OCI-LY7 (cell line): ENCODE measurements around the gene FCN1. TPM values are rescaled to one million over a fixed set of nuclear protein-coding genes. Genes with fewer than 3 reads are reported as not detected.

Source experiments
- BruUV-seq: library from RNA; stranded (reverse); fragments of 400-500 nt; replicated peaks from 2 replicates; lab custom pipeline; 2021; lab: Mats Ljungman, UMichigan
- CTCF ChIA-PET: fragments of 300-600 bp; sonication (Branson Sonifier 250); formaldehyde crosslinking; loops from one replicate; lab custom pipeline; 2022; ENCODE audit warnings: antibody characterized with exemption; ENCODE audit not compliant: unreplicated experiment; lab: Charles Lee
- POLR2A ChIA-PET: fragments of 300-600 bp; sonication (Branson Sonifier 250); formaldehyde crosslinking; loops from one replicate; lab custom pipeline; 2022; ENCODE audit warnings: antibody characterized with exemption; lab: Charles Lee
- DNase-seq: peaks from one replicate; pipeline ENCODE4 v3.0.0-alpha.2; 2015; ENCODE audit warnings: low spot score
- H2AFZ ChIP-seq: fragments of 200-600 bp; sonication (generic), shearing (Covaris generic); 2 replicates; pipeline ENCODE4 v1.6.1; 2014; ENCODE audit warnings: mild to moderate bottlenecking, antibody characterized with exemption, low read length, moderate library complexity
- H3K27ac ChIP-seq: fragments of 200-600 bp; sonication (generic); 2 replicates; pipeline ENCODE4 v1.5.1; 2014; ENCODE audit warnings: mixed run types, low read depth, mild to moderate bottlenecking, moderate library complexity, low read length, inconsistent platforms; ENCODE audit not compliant: poor library complexity, severe bottlenecking
- H3K36me3 ChIP-seq: fragments of 200-600 bp; sonication (generic); 2 replicates; pipeline ENCODE4 v1.6.1; 2014; ENCODE audit warnings: mild to moderate bottlenecking, antibody characterized with exemption, low read length, moderate library complexity, mixed read lengths; ENCODE audit not compliant: insufficient read depth
- H3K4me1 ChIP-seq: fragments of 200-600 bp; sonication (generic); 2 replicates; pipeline ENCODE4 v1.5.1; 2014; ENCODE audit warnings: mild to moderate bottlenecking, low read length; ENCODE audit not compliant: insufficient read depth, poor library complexity, severe bottlenecking
- H3K4me2 ChIP-seq: fragments of 200-600 bp; sonication (generic); 2 replicates; pipeline ENCODE4 v1.6.1; 2014; ENCODE audit warnings: mild to moderate bottlenecking, low read length
- H3K4me3 ChIP-seq: fragments of 200-600 bp; sonication (generic); 2 replicates; pipeline ENCODE4 v1.5.1; 2014; ENCODE audit warnings: mild to moderate bottlenecking, low read depth, low read length; ENCODE audit not compliant: poor library complexity, severe bottlenecking
- H3K79me2 ChIP-seq: fragments of 200-600 bp; sonication (generic); 2 replicates; pipeline ENCODE4 v1.6.1; 2016; ENCODE audit warnings: low read depth, mild to moderate bottlenecking, low read length, moderate library complexity, mixed read lengths; ENCODE audit not compliant: insufficient read depth
- H3K9me2 ChIP-seq: fragments of 200-600 bp; sonication (generic); 2 replicates; pipeline ENCODE4 v1.6.1; 2016; ENCODE audit warnings: mild to moderate bottlenecking, low read length, mixed read lengths; ENCODE audit not compliant: insufficient read depth
- H3K9me3 ChIP-seq: fragments of 200-600 bp; sonication (generic); 2 replicates; pipeline ENCODE4 v1.6.1; 2014; ENCODE audit warnings: mild to moderate bottlenecking, mixed run types, low read length, mixed read lengths
- H4K20me1 ChIP-seq: fragments of 200-600 bp; sonication (generic); 2 replicates; pipeline ENCODE4 v1.6.1; 2014; ENCODE audit warnings: mild to moderate bottlenecking, antibody characterized with exemption, low read length, moderate library complexity, mixed read lengths; ENCODE audit not compliant: insufficient read depth
- CTCF ChIP-seq: fragments of 200-600 bp; sonication (generic); conservative IDR thresholded peaks from 2 replicates; pipeline ENCODE4 v1.5.1; 2014; ENCODE audit warnings: mild to moderate bottlenecking, antibody characterized with exemption, low read length, moderate library complexity, mixed read lengths
- EZH2phosphoT487 ChIP-seq: fragments of 200-600 bp; sonication (generic); IDR thresholded peaks from 2 replicates; pipeline ENCODE4 v1.6.1; 2018; ENCODE audit warnings: low read depth, borderline replicate concordance, mild to moderate bottlenecking, mixed run types, antibody characterized with exemption, low read length, moderate library complexity, mixed read lengths
- intact Hi-C: fragments of 100-400 bp; cut with micrococcal nuclease; formaldehyde crosslinking; loops from one replicate; pipeline ENCODE4 v1.10.0; 2022; ENCODE audit not compliant: unreplicated experiment
- total RNA-seq, 2 experiments: library from RNA; depleted of rRNA in 1 of 2; stranded (reverse); fragments of >200 nt in 1 of 2; shearing (Covaris generic) in 1 of 2; gene quantifications; 2 replicates each; pipeline ENCODE4 v1.2.3, GENCODE V29; 2014 to 2022

FCN1 gene
- total RNA-seq, 2 experiments from 2014 or later: 0.19 to 0.30 TPM

GRCh38 chr9:134947265-134947955 is 29.7 kb upstream of the FCN1 start:
- ChIA-PET CTCF (no interaction called here), POLR2A (no interaction called here)
- BruUV-seq: no TSS peak
- Histone ChIP-seq H3K36me3 (no peaks in the 10 kb centered on the region), H3K4me1 (peaks cover 32% of the 10 kb centered on the region), H4K20me1 (no peaks in the 10 kb centered on the region), H3K9me3 (no peaks in the 10 kb centered on the region; the same call in 1 of the 2 replicates), H2AFZ (no peak overlapping the region), H3K9me2 (no peaks in the 10 kb centered on the region), H3K4me3 (no peak overlapping the region), H3K27ac (no peak overlapping the region), H3K4me2 (no peak overlapping the region), H3K79me2 (no peaks in the 10 kb centered on the region)
- intact Hi-C loops: no loop called here
- TF ChIP-seq CTCF (no peak), EZH2phosphoT487 (no peak)
- DNase-seq: no peak

GRCh38 chr9:134946663-134947062 is 29.0 kb upstream of the FCN1 start:
- H3K27ac ChIP-seq: no peak overlapping the region
- H3K36me3 ChIP-seq: no peaks in the 10 kb centered on the region
- no TSS peak for BruUV-seq
- no peaks in the 10 kb centered on the region for H4K20me1 ChIP-seq
- no peaks in the 10 kb centered on the region for H3K9me2 ChIP-seq
- no peak overlapping the region for H2AFZ ChIP-seq
- TF ChIP-seq CTCF: no peak
- no peak for TF ChIP-seq EZH2phosphoT487
- peaks cover 32% of the 10 kb centered on the region for H3K4me1 ChIP-seq
- POLR2A ChIA-PET: no interaction called here
- no peaks in the 10 kb centered on the region for H3K9me3 ChIP-seq
- H3K4me3 ChIP-seq: no peak overlapping the region
- no peaks in the 10 kb centered on the region for H3K79me2 ChIP-seq
- CTCF ChIA-PET: no interaction called here
- no peak overlapping the region for H3K4me2 ChIP-seq
- intact Hi-C loops: no loop called here
- DNase-seq: no peak

- H3K9me3 ChIP-seq: no peaks in the 10 kb centered on the region
- H3K27ac ChIP-seq: no peak overlapping the region
- no peak overlapping the region for H3K4me3 ChIP-seq
- H3K4me2 ChIP-seq: no peak overlapping the region
- no TSS peak for BruUV-seq
- CTCF ChIA-PET: no interaction called here
- H4K20me1 ChIP-seq: no peaks in the 10 kb centered on the region
- TF ChIP-seq EZH2phosphoT487 (no peak), CTCF (no peak)
- intact Hi-C loops: no loop called here
- H3K36me3 ChIP-seq: no peaks in the 10 kb centered on the region
- POLR2A ChIA-PET: interaction anchor here (0.6 kb wide), 1 partner anchor 35 kb away, joined by 5 read pairs; no protein-coding TSS in a partner anchor
- no peak overlapping the region for H2AFZ ChIP-seq
- H3K9me2 ChIP-seq: no peaks in the 10 kb centered on the region
- DNase-seq: no peak
- H3K79me2 ChIP-seq: no peaks in the 10 kb centered on the region
- H3K4me1 ChIP-seq: peaks cover 32% of the 10 kb centered on the region
These were observed 28.0 kb upstream of the FCN1 start for GRCh38 chr9:134945509-134946275.
